Karpas-422 (cell line): ENCODE results near the gene PSMB1. TPM values are rescaled to one million over a fixed set of nuclear protein-coding genes. Genes with fewer than 3 reads are reported as not detected.

Source experiments
- DNase-seq: peaks from one replicate; pipeline ENCODE4 v3.0.0-alpha.2; 2015
- H2AFZ ChIP-seq: fragments of 200-600 bp; sonication (generic); 2 replicates; pipeline ENCODE4 v1.6.1; 2014; ENCODE audit warnings: antibody characterized with exemption, low read length, mixed read lengths
- H3K27ac ChIP-seq: fragments of 200-600 bp; sonication (generic); 2 replicates; pipeline ENCODE4 v1.5.1; 2014; ENCODE audit warnings: mild to moderate bottlenecking, low read length, moderate library complexity
- H3K27me3 ChIP-seq: fragments of 200-600 bp; sonication (generic); 2 replicates; pipeline ENCODE4 v1.6.1; 2014; ENCODE audit warnings: low read length, mixed read lengths
- H3K36me3 ChIP-seq: fragments of 200-600 bp; sonication (generic); 2 replicates; pipeline ENCODE4 v1.6.1; 2014; ENCODE audit warnings: low read length, mixed read lengths; ENCODE audit not compliant: insufficient read depth
- H3K4me1 ChIP-seq: fragments of 200-600 bp; sonication (generic); 2 replicates; pipeline ENCODE4 v1.6.1; 2014; ENCODE audit warnings: mild to moderate bottlenecking, low read length, mixed read lengths
- H3K4me2 ChIP-seq: fragments of 200-600 bp; sonication (generic); 2 replicates; pipeline ENCODE4 v1.6.1; 2014; ENCODE audit warnings: low read length, low read depth, mild to moderate bottlenecking; ENCODE audit not compliant: poor library complexity, severe bottlenecking
- H3K4me3 ChIP-seq: fragments of 200-600 bp; sonication (generic); 2 replicates; pipeline ENCODE4 v1.5.1; 2014; ENCODE audit warnings: mild to moderate bottlenecking, antibody characterized with exemption, low read length, mixed read lengths
- H3K79me2 ChIP-seq: fragments of 200-600 bp; sonication (generic); 2 replicates; pipeline ENCODE4 v1.6.1; 2014; ENCODE audit warnings: mild to moderate bottlenecking, low read length, mixed read lengths
- H3K9ac ChIP-seq: fragments of 200-600 bp; sonication (generic); 2 replicates; pipeline ENCODE4 v1.6.0; 2014; ENCODE audit warnings: low read length
- H3K9me2 ChIP-seq: fragments of 200-600 bp; sonication (generic), shearing (Covaris generic); replicated peaks from 2 replicates; pipeline ENCODE4 v1.6.0; 2014; ENCODE audit warnings: mild to moderate bottlenecking, low read length, moderate library complexity; ENCODE audit not compliant: insufficient read depth
- H3K9me3 ChIP-seq: fragments of 300-700, 200-600 bp; sonication (generic); 2 replicates; pipeline ENCODE4 v1.6.1; 2014; ENCODE audit warnings: low read length, mixed read lengths
- H4K20me1 ChIP-seq: fragments of 200-600 bp; sonication (generic); 2 replicates; pipeline ENCODE4 v1.6.1; 2014; ENCODE audit warnings: mild to moderate bottlenecking, antibody characterized with exemption, low read length, low read depth; ENCODE audit not compliant: insufficient read depth
- total RNA-seq: library from RNA; depleted of rRNA; stranded (reverse); fragments of >200 nt; shearing (Covaris generic); gene quantifications from 2 replicates; pipeline ENCODE4 v1.2.3, GENCODE V29; 2014; ENCODE audit warnings: low replicate concordance

PSMB1 gene
- total RNA-seq, 1 experiment from 2014 or later, result 208 TPM

GRCh38 chr6:170578909-170579308, 25.8 kb upstream of the PSMB1 start:
- H3K9me2 ChIP-seq, result no peaks in the 10 kb centered on the region
- peaks cover 9% of the 10 kb centered on the region for H3K4me1 ChIP-seq
- H3K9me3 ChIP-seq, result no peaks in the 10 kb centered on the region
- no peaks in the 10 kb centered on the region for H3K27me3 ChIP-seq
- H3K4me3 ChIP-seq, result no peak overlapping the region
- no peak overlapping the region for H3K27ac ChIP-seq
- H3K9ac ChIP-seq, result no peak overlapping the region
- H3K36me3 ChIP-seq, result peaks cover 62% of the 10 kb centered on the region
- H3K79me2 ChIP-seq, result peaks cover 23% of the 10 kb centered on the region
- H4K20me1 ChIP-seq, result no peaks in the 10 kb centered on the region
- no peak overlapping the region for H2AFZ ChIP-seq
- H3K4me2 ChIP-seq, result no peak overlapping the region
- no peak for DNase-seq

GRCh38 chr6:170575250-170575649, 22.1 kb upstream of the PSMB1 start:
- Histone ChIP-seq H2AFZ (no peak overlapping the region), H3K36me3 (peaks cover 52% of the 10 kb centered on the region; the same call in 1 of the 2 replicates), H3K27ac (no peak overlapping the region), H3K4me2 (no peak overlapping the region), H4K20me1 (no peaks in the 10 kb centered on the region), H3K27me3 (no peaks in the 10 kb centered on the region), H3K4me3 (no peak overlapping the region), H3K9me3 (no peaks in the 10 kb centered on the region), H3K9ac (no peak overlapping the region), H3K9me2 (no peaks in the 10 kb centered on the region), H3K79me2 (no peaks in the 10 kb centered on the region), H3K4me1 (no peaks in the 10 kb centered on the region)
- DNase-seq, result peak; percentile 59

- no peaks in the 10 kb centered on the region for H3K27me3 ChIP-seq
- H3K27ac ChIP-seq, result no peak overlapping the region
- no peaks in the 10 kb centered on the region for H3K4me1 ChIP-seq
- no peaks in the 10 kb centered on the region for H3K79me2 ChIP-seq
- no peak overlapping the region for H3K4me3 ChIP-seq
- H3K9me2 ChIP-seq, result no peaks in the 10 kb centered on the region
- H3K4me2 ChIP-seq, result no peak overlapping the region
- peaks cover 45% of the 10 kb centered on the region; the same call in 1 of the 2 replicates for H3K36me3 ChIP-seq
- H3K9ac ChIP-seq, result no peak overlapping the region
- no peak overlapping the region for H2AFZ ChIP-seq
- no peak for DNase-seq
- H3K9me3 ChIP-seq, result no peaks in the 10 kb centered on the region
- no peaks in the 10 kb centered on the region for H4K20me1 ChIP-seq
Observed at GRCh38 chr6:170572704-170573466, 19.8 kb upstream of the PSMB1 start.

- no peak overlapping the region for H3K27ac ChIP-seq
- no peak overlapping the region for H3K4me3 ChIP-seq
- H3K9me3 ChIP-seq, result no peaks in the 10 kb centered on the region
- no peaks in the 10 kb centered on the region for H3K27me3 ChIP-seq
- H3K9me2 ChIP-seq, result no peaks in the 10 kb centered on the region
- DNase-seq, result no peak
- no peaks in the 10 kb centered on the region for H4K20me1 ChIP-seq
- no peak overlapping the region for H3K4me2 ChIP-seq
- no peak overlapping the region for H2AFZ ChIP-seq
- peaks cover 45% of the 10 kb centered on the region for H3K79me2 ChIP-seq
- H3K36me3 ChIP-seq, result peaks cover 48% of the 10 kb centered on the region
- H3K9ac ChIP-seq, result no peak overlapping the region
- H3K4me1 ChIP-seq, result no peaks in the 10 kb centered on the region
Observed at GRCh38 chr6:170564936-170565530, 11.9 kb upstream of the PSMB1 start.

- no peak for DNase-seq
- Histone ChIP-seq H3K9me2 (no peaks in the 10 kb centered on the region), H3K36me3 (peaks cover 34% of the 10 kb centered on the region), H3K4me1 (no peaks in the 10 kb centered on the region; the same call in 1 of the 2 replicates), H3K4me3 (no peak overlapping the region), H3K79me2 (peaks cover 75% of the 10 kb centered on the region), H3K4me2 (no peak overlapping the region), H3K27me3 (no peaks in the 10 kb centered on the region), H3K9me3 (no peaks in the 10 kb centered on the region), H2AFZ (no peak overlapping the region), H3K9ac (no peak overlapping the region), H4K20me1 (no peaks in the 10 kb centered on the region; the same call in 1 of the 2 replicates), H3K27ac (no peak overlapping the region)
Observed at GRCh38 chr6:170561555-170561954, 8.4 kb upstream of the PSMB1 start.

- Histone ChIP-seq H3K27me3 (no peaks in the 10 kb centered on the region), H3K79me2 (peaks cover 88% of the 10 kb centered on the region), H3K4me1 (peaks cover 29% of the 10 kb centered on the region), H3K4me3 (peak overlapping the region; percentile 98), H3K4me2 (peak overlapping the region; percentile 100), H4K20me1 (peaks cover 32% of the 10 kb centered on the region), H3K9ac (peak overlapping the region; percentile 86), H2AFZ (no peak overlapping the region), H3K27ac (no peak overlapping the region), H3K9me3 (no peaks in the 10 kb centered on the region), H3K36me3 (peaks cover 7% of the 10 kb centered on the region; the same call in 1 of the 2 replicates), H3K9me2 (no peaks in the 10 kb centered on the region)
- DNase-seq, result no peak
Observed at GRCh38 chr6:170555305-170555704, 2.2 kb upstream of the PSMB1 start.

GRCh38 chr6:170554796-170555137, 1.7 kb upstream of the PSMB1 start:
- Histone ChIP-seq H3K4me1 (peaks cover 33% of the 10 kb centered on the region), H3K9ac (peak overlapping the region; percentile 86), H3K4me2 (peak overlapping the region; percentile 100), H3K9me3 (no peaks in the 10 kb centered on the region), H2AFZ (no peak overlapping the region), H3K36me3 (peaks cover 9% of the 10 kb centered on the region; the same call in 1 of the 2 replicates), H3K4me3 (peak overlapping the region; percentile 98), H3K27ac (no peak overlapping the region), H4K20me1 (peaks cover 37% of the 10 kb centered on the region), H3K9me2 (no peaks in the 10 kb centered on the region), H3K27me3 (no peaks in the 10 kb centered on the region), H3K79me2 (peaks cover 88% of the 10 kb centered on the region)
- DNase-seq, result no peak

- Histone ChIP-seq H3K9me3 (no peaks in the 10 kb centered on the region), H3K27me3 (no peaks in the 10 kb centered on the region), H3K79me2 (peaks cover 88% of the 10 kb centered on the region), H3K9ac (peak within 1 kb of the TSS; percentile 95), H3K9me2 (no peaks in the 10 kb centered on the region), H3K4me1 (peaks cover 33% of the 10 kb centered on the region), H3K4me3 (peak within 1 kb of the TSS; percentile 98), H2AFZ (peak within 1 kb of the TSS; percentile 99), H4K20me1 (peaks cover 43% of the 10 kb centered on the region), H3K27ac (peak within 1 kb of the TSS; percentile 53), H3K4me2 (peak within 1 kb of the TSS; percentile 100), H3K36me3 (peaks cover 13% of the 10 kb centered on the region; the same call in 1 of the 2 replicates)
- peak; percentile 99 for DNase-seq
Observed at GRCh38 chr6:170554013-170554795, 1.1 kb upstream of the PSMB1 start, which contains the start of gene TBP. TSS of gene TBP (plus strand) at chr6:170554369. CDS start at chr6:170557030, 2,661 bp downstream.
